OCI-LY7 (cell line): ENCODE results near the gene NELL1. TPM values are rescaled to one million over a fixed set of nuclear protein-coding genes. Genes with fewer than 3 reads are reported as not detected.

Experiments
- BruUV-seq: library from RNA; stranded (reverse); fragments of 400-500 nt; replicated peaks from 2 replicates; lab custom pipeline; 2021; lab: Mats Ljungman, UMichigan
- CTCF ChIA-PET: fragments of 300-600 bp; sonication (Branson Sonifier 250); formaldehyde crosslinking; loops from one replicate; lab custom pipeline; 2022; ENCODE audit warnings: antibody characterized with exemption; ENCODE audit not compliant: unreplicated experiment; lab: Charles Lee
- POLR2A ChIA-PET: fragments of 300-600 bp; sonication (Branson Sonifier 250); formaldehyde crosslinking; loops from one replicate; lab custom pipeline; 2022; ENCODE audit warnings: antibody characterized with exemption; lab: Charles Lee
- DNase-seq: peaks from one replicate; pipeline ENCODE4 v3.0.0-alpha.2; 2015; ENCODE audit warnings: low spot score
- H2AFZ ChIP-seq: fragments of 200-600 bp; sonication (generic), shearing (Covaris generic); 2 replicates; pipeline ENCODE4 v1.6.1; 2014; ENCODE audit warnings: mild to moderate bottlenecking, antibody characterized with exemption, low read length, moderate library complexity
- H3K27ac ChIP-seq: fragments of 200-600 bp; sonication (generic); 2 replicates; pipeline ENCODE4 v1.5.1; 2014; ENCODE audit warnings: mixed run types, low read depth, mild to moderate bottlenecking, moderate library complexity, low read length, inconsistent platforms; ENCODE audit not compliant: poor library complexity, severe bottlenecking
- H3K36me3 ChIP-seq: fragments of 200-600 bp; sonication (generic); 2 replicates; pipeline ENCODE4 v1.6.1; 2014; ENCODE audit warnings: mild to moderate bottlenecking, antibody characterized with exemption, low read length, moderate library complexity, mixed read lengths; ENCODE audit not compliant: insufficient read depth
- H3K4me1 ChIP-seq: fragments of 200-600 bp; sonication (generic); 2 replicates; pipeline ENCODE4 v1.5.1; 2014; ENCODE audit warnings: mild to moderate bottlenecking, low read length; ENCODE audit not compliant: insufficient read depth, poor library complexity, severe bottlenecking
- H3K4me2 ChIP-seq: fragments of 200-600 bp; sonication (generic); 2 replicates; pipeline ENCODE4 v1.6.1; 2014; ENCODE audit warnings: mild to moderate bottlenecking, low read length
- H3K4me3 ChIP-seq: fragments of 200-600 bp; sonication (generic); 2 replicates; pipeline ENCODE4 v1.5.1; 2014; ENCODE audit warnings: mild to moderate bottlenecking, low read depth, low read length; ENCODE audit not compliant: poor library complexity, severe bottlenecking
- H3K79me2 ChIP-seq: fragments of 200-600 bp; sonication (generic); 2 replicates; pipeline ENCODE4 v1.6.1; 2016; ENCODE audit warnings: low read depth, mild to moderate bottlenecking, low read length, moderate library complexity, mixed read lengths; ENCODE audit not compliant: insufficient read depth
- H3K9me2 ChIP-seq: fragments of 200-600 bp; sonication (generic); 2 replicates; pipeline ENCODE4 v1.6.1; 2016; ENCODE audit warnings: mild to moderate bottlenecking, low read length, mixed read lengths; ENCODE audit not compliant: insufficient read depth
- H3K9me3 ChIP-seq: fragments of 200-600 bp; sonication (generic); 2 replicates; pipeline ENCODE4 v1.6.1; 2014; ENCODE audit warnings: mild to moderate bottlenecking, mixed run types, low read length, mixed read lengths
- H4K20me1 ChIP-seq: fragments of 200-600 bp; sonication (generic); 2 replicates; pipeline ENCODE4 v1.6.1; 2014; ENCODE audit warnings: mild to moderate bottlenecking, antibody characterized with exemption, low read length, moderate library complexity, mixed read lengths; ENCODE audit not compliant: insufficient read depth
- CTCF ChIP-seq: fragments of 200-600 bp; sonication (generic); conservative IDR thresholded peaks from 2 replicates; pipeline ENCODE4 v1.5.1; 2014; ENCODE audit warnings: mild to moderate bottlenecking, antibody characterized with exemption, low read length, moderate library complexity, mixed read lengths
- EZH2phosphoT487 ChIP-seq: fragments of 200-600 bp; sonication (generic); IDR thresholded peaks from 2 replicates; pipeline ENCODE4 v1.6.1; 2018; ENCODE audit warnings: low read depth, borderline replicate concordance, mild to moderate bottlenecking, mixed run types, antibody characterized with exemption, low read length, moderate library complexity, mixed read lengths
- intact Hi-C: fragments of 100-400 bp; cut with micrococcal nuclease; formaldehyde crosslinking; loops from one replicate; pipeline ENCODE4 v1.10.0; 2022; ENCODE audit not compliant: unreplicated experiment
- total RNA-seq, 2 experiments: library from RNA; depleted of rRNA in 1 of 2; stranded (reverse); fragments of >200 nt in 1 of 2; shearing (Covaris generic) in 1 of 2; gene quantifications; 2 replicates each; pipeline ENCODE4 v1.2.3, GENCODE V29; 2014 to 2022

Gene NELL1
- total RNA-seq, 2 experiments from 2014 or later, result not detected

GRCh38 chr11:21144531-21144930 lies 475.1 kb downstream of the NELL1 start:
- CTCF ChIA-PET, result no interaction called here
- DNase-seq, result no peak
- POLR2A ChIA-PET, result no interaction called here
- no peak overlapping the region for H3K4me2 ChIP-seq
- no peaks in the 10 kb centered on the region for H3K79me2 ChIP-seq
- TF ChIP-seq EZH2phosphoT487 (no peak), CTCF (no peak)
- intact Hi-C loops, result no loop called here
- no peaks in the 10 kb centered on the region for H3K9me3 ChIP-seq
- BruUV-seq, result no TSS peak
- H3K4me3 ChIP-seq, result no peak overlapping the region
- H3K9me2 ChIP-seq, result no peaks in the 10 kb centered on the region
- no peaks in the 10 kb centered on the region for H3K4me1 ChIP-seq
- H2AFZ ChIP-seq, result no peak overlapping the region
- no peak overlapping the region for H3K27ac ChIP-seq
- H3K36me3 ChIP-seq, result no peaks in the 10 kb centered on the region
- H4K20me1 ChIP-seq, result no peaks in the 10 kb centered on the region

- Histone ChIP-seq H3K9me3 (no peaks in the 10 kb centered on the region), H3K9me2 (no peaks in the 10 kb centered on the region), H3K36me3 (no peaks in the 10 kb centered on the region), H4K20me1 (no peaks in the 10 kb centered on the region), H3K4me2 (no peak overlapping the region), H3K79me2 (no peaks in the 10 kb centered on the region), H3K4me3 (no peak overlapping the region), H3K27ac (no peak overlapping the region), H3K4me1 (no peaks in the 10 kb centered on the region), H2AFZ (no peak overlapping the region)
- no peak for TF ChIP-seq EZH2phosphoT487
- TF ChIP-seq CTCF, result no peak
- no peak for DNase-seq
- no TSS peak for BruUV-seq
- intact Hi-C loops, result no loop called here
- ChIA-PET POLR2A (interaction anchor here (0.6 kb wide), 1 partner anchor 185 kb away, joined by 3 read pairs; no protein-coding TSS in a partner anchor), CTCF (no interaction called here)
Observed at GRCh38 chr11:21148376-21148775, 479.0 kb downstream of the NELL1 start.

- H4K20me1 ChIP-seq, result no peaks in the 10 kb centered on the region
- DNase-seq, result no peak
- POLR2A ChIA-PET, result no interaction called here
Observed at GRCh38 chr11:21160140-21160539, 490.8 kb downstream of the NELL1 start.

More at GRCh38 chr11:21160140-21160539, 490.8 kb downstream of the NELL1 start:
- intact Hi-C loops, result no loop called here
- no peak overlapping the region for H2AFZ ChIP-seq
- BruUV-seq, result no TSS peak
- H3K27ac ChIP-seq, result no peak overlapping the region
- TF ChIP-seq CTCF (no peak), EZH2phosphoT487 (no peak)
- H3K4me3 ChIP-seq, result no peak overlapping the region
- no peaks in the 10 kb centered on the region for H3K4me1 ChIP-seq
- H3K4me2 ChIP-seq, result no peak overlapping the region
- H3K79me2 ChIP-seq, result no peaks in the 10 kb centered on the region
- CTCF ChIA-PET, result no interaction called here
- no peaks in the 10 kb centered on the region for H3K9me3 ChIP-seq
- H3K9me2 ChIP-seq, result no peaks in the 10 kb centered on the region
- no peaks in the 10 kb centered on the region for H3K36me3 ChIP-seq
